Osteocyte (in vitro differentiated cells): ENCODE measurements around the gene SMNDC1. TPM values are rescaled to one million over a fixed set of nuclear protein-coding genes. Genes with fewer than 3 reads are reported as not detected.

Experiments used
- DNase-seq: peaks from one replicate; pipeline ENCODE4 v3.0.0; 2021; ENCODE audit warnings: mixed read lengths; ENCODE audit not compliant: unreplicated experiment; ENCODE audit errors: extremely low spot score
- H3K27ac Mint-ChIP-seq: one replicate; pipeline ENCODE4 v1.8.0; 2021; ENCODE audit warnings: mild to moderate bottlenecking, mixed read lengths; ENCODE audit not compliant: unreplicated experiment
- H3K27me3 Mint-ChIP-seq: one replicate; pipeline ENCODE4 v1.8.0; 2021; ENCODE audit warnings: mixed read lengths; ENCODE audit not compliant: unreplicated experiment
- H3K36me3 Mint-ChIP-seq: one replicate; pipeline ENCODE4 v1.8.0; 2021; ENCODE audit warnings: mixed read lengths; ENCODE audit not compliant: unreplicated experiment
- H3K4me1 Mint-ChIP-seq: one replicate; pipeline ENCODE4 v1.8.0; 2021; ENCODE audit warnings: mixed read lengths; ENCODE audit not compliant: unreplicated experiment
- H3K4me3 Mint-ChIP-seq: one replicate; pipeline ENCODE4 v1.8.0; 2021; ENCODE audit warnings: mild to moderate bottlenecking, moderate library complexity, mixed read lengths; ENCODE audit not compliant: unreplicated experiment
- H3K9me3 Mint-ChIP-seq: one replicate; pipeline ENCODE4 v1.8.0; 2021; ENCODE audit warnings: mixed read lengths; ENCODE audit not compliant: unreplicated experiment
- total RNA-seq: library from RNA; stranded (reverse); gene quantifications from 2 replicates; pipeline ENCODE4 v1.2.1, GENCODE V29; 2021
- TF ChIP-seq, protein P1 (sequence below): fragments of 200-600 bp; sonication (generic); IDR thresholded peaks from 2 replicates; pipeline ENCODE4 v1.5.0; 2021; ENCODE audit warnings: antibody characterized with exemption, mild to moderate bottlenecking, moderate library complexity

Gene SMNDC1
- total RNA-seq, 1 donor from 2014 or later = 31.7 TPM

DNA sequence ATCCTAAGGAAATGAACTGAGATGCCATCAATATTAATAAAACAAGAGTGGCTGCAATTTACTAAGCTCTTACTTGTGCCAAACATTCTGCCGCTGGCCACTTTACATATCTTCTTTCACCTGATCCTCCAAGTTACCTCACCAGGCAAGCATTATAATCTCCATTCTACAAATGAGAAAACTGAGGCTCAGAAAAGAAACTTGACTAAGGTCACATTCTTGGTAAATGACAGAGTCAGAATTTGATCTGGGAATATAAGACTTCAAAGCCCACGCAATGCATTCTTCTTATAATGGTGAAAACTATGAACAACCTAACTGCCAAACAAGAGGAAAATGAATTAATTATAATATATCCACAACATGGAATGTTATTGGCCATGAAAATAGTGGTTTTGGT lies 46.1 kb upstream of the SMNDC1 start:
- no peak overlapping the region for H3K27ac Mint-ChIP-seq
- no peaks in the 10 kb centered on the region for H3K36me3 Mint-ChIP-seq
- peaks cover 18% of the 10 kb centered on the region for H3K4me1 Mint-ChIP-seq
- TF ChIP-seq, protein P1, sequence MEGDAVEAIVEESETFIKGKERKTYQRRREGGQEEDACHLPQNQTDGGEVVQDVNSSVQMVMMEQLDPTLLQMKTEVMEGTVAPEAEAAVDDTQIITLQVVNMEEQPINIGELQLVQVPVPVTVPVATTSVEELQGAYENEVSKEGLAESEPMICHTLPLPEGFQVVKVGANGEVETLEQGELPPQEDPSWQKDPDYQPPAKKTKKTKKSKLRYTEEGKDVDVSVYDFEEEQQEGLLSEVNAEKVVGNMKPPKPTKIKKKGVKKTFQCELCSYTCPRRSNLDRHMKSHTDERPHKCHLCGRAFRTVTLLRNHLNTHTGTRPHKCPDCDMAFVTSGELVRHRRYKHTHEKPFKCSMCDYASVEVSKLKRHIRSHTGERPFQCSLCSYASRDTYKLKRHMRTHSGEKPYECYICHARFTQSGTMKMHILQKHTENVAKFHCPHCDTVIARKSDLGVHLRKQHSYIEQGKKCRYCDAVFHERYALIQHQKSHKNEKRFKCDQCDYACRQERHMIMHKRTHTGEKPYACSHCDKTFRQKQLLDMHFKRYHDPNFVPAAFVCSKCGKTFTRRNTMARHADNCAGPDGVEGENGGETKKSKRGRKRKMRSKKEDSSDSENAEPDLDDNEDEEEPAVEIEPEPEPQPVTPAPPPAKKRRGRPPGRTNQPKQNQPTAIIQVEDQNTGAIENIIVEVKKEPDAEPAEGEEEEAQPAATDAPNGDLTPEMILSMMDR = no peak
- H3K27me3 Mint-ChIP-seq = no peaks in the 10 kb centered on the region
- H3K4me3 Mint-ChIP-seq = no peak overlapping the region
- DNase-seq = no peak
- peaks cover 3% of the 10 kb centered on the region for H3K9me3 Mint-ChIP-seq

DNA sequence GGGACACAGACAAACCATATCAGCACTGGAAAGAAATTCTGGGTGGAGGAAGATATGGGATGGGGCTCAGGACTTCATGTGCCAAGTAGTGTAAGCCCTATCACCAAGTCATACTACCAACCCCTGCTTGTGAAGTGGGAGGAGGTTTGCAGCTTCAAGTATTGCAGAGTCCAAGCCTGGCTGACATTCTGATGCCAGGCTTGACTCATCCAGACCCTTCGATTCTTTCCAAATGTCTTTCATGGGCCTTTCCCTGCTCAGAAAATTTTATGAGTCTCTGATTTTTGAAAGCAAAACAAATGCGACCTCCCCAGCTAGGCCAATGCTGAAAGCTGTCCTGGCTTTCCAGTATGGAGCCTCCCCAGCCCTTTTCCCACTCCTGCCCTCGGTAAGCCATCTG lies 45.1 kb upstream of the SMNDC1 start:
- Mint-ChIP-seq H3K4me1 (peaks cover 17% of the 10 kb centered on the region), H3K4me3 (no peak overlapping the region), H3K36me3 (no peaks in the 10 kb centered on the region), H3K27ac (no peak overlapping the region), H3K27me3 (no peaks in the 10 kb centered on the region), H3K9me3 (peaks cover 3% of the 10 kb centered on the region)
- TF ChIP-seq, protein P1 = no peak
- no peak for DNase-seq

DNA sequence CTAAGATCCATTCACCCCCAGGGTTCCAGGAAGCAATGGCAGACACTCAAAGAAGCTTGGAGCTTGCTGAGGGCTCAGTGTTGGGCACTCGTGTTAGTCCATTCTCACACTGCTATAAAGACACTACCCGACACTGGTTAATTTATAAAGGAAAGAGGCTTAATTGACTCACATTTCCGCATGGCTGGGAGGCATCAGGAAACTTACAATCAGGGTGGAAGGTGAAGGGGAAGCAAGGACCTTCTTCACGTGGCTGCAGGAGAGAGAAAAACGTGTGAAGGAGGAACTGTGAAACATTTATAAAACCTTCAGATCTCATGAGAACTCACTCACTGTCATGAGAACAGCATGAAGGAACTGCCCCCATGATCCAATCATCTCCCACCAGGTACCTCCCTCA lies 44.7 kb upstream of the SMNDC1 start:
- DNase-seq = no peak
- TF ChIP-seq, protein P1 = no peak
- Mint-ChIP-seq H3K4me3 (no peak overlapping the region), H3K9me3 (peaks cover 3% of the 10 kb centered on the region), H3K27ac (no peak overlapping the region), H3K36me3 (no peaks in the 10 kb centered on the region), H3K4me1 (peaks cover 13% of the 10 kb centered on the region), H3K27me3 (no peaks in the 10 kb centered on the region)

DNA sequence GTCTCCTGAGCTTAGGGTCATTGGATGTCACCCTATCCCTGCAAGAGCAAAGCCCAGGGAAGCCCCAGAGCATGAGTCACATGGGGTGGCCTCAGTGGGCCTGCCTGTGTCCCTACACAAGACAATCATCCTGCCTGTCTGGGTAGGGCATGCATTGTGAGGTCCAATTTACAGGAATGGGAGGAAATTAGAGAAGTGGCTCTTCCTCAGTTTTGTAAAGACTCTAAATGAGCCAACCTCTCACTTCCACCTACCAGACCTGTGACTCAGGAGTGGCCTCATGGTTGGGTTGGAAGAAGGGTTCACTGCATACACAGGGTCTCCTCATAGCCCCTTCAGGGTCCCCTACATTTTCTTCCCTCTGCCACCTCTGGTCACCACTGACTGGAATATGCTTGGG lies 43.6 kb upstream of the SMNDC1 start:
- Mint-ChIP-seq H3K27ac (no peak overlapping the region), H3K36me3 (no peaks in the 10 kb centered on the region), H3K4me3 (no peak overlapping the region), H3K4me1 (peaks cover 2% of the 10 kb centered on the region), H3K27me3 (no peaks in the 10 kb centered on the region), H3K9me3 (peaks cover 3% of the 10 kb centered on the region)
- TF ChIP-seq, protein P1 = no peak
- DNase-seq = no peak

DNA sequence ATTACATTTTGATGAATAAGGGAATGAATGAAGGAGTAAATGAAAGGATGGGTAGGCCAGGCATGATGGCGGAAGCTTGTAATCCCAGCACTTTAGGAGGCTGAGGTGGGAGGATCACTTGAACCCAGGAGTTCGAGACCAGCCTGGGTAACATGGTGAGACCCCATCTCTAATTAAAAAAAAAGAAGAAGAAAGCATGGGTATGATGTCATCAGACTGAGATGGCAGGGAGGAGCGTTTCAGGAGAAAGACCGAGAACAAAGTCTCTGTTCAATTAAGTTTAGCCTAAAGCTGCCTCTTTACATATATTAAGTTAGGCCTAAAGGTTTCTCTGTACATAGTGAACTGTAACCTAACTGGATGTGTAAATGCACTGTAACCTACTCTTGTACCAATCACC lies 42.2 kb upstream of the SMNDC1 start:
- Mint-ChIP-seq H3K4me1 (no peaks in the 10 kb centered on the region), H3K27me3 (peaks cover 6% of the 10 kb centered on the region), H3K27ac (no peak overlapping the region), H3K36me3 (no peaks in the 10 kb centered on the region), H3K4me3 (no peak overlapping the region), H3K9me3 (peaks cover 3% of the 10 kb centered on the region)
- TF ChIP-seq, protein P1 = no peak
- no peak for DNase-seq
